ENCODE data around the gene SMYD3. TPM values are rescaled to one million over a fixed set of nuclear protein-coding genes. Genes with fewer than 3 reads are reported as not detected.

SMYD3 gene
- polyA plus RNA-seq, 1 experiment, result 39.9 TPM

DNA sequence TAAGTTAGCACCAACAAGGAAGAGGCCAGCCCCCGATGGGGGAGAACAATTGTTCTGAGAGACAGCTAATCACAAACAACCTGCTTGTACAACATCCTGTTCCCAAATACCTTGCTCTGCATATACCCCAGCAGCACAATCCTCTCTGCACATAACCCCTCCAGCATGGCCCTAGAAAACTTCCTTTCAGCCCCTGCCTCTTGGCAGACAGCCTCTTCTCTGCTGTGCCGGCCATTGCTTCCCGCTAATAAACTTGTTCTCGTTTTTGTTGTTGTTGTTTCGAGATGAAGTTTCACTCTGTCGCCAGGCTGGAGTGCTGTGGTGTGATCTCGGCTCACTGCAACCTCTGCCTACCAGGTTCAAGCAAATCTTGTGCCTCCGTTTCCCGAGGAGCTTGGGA is 392.7 kb downstream of the SMYD3 start:
- H3K9me3 ChIP-seq (ENCODE audit: control insufficient read depth, insufficient read depth, low read length), result peaks cover 4% of the 10 kb centered on the region
- ChIA-PET POLR2A (no interaction called here), CTCF (no interaction called here)
- no peak for DNase-seq (ENCODE audit: low read depth, low spot score)
- no peak overlapping the region for H3K4me3 ChIP-seq (ENCODE audit: low read depth, low read length)
- H3K27me3 ChIP-seq (ENCODE audit: control insufficient read depth, insufficient read depth, low read length), result no peaks in the 10 kb centered on the region
- no peak overlapping the region for H3K27ac ChIP-seq (ENCODE audit: low read depth, low read length)
- TF ChIP-seq CTCF (IDR thresholded peaks at IDR 0.05; ENCODE audit: low read depth, low read length), result no peak

GRCh38 chr1:246113555-246114095 is 393.5 kb downstream of the SMYD3 start:
- CTCF ChIA-PET, result no interaction called here
- POLR2A ChIA-PET, result no interaction called here
- no peak for DNase-seq (ENCODE audit: low read depth, low spot score)
- H3K9me3 ChIP-seq (ENCODE audit: control insufficient read depth, insufficient read depth, low read length), result peaks cover 4% of the 10 kb centered on the region
- H3K4me3 ChIP-seq (ENCODE audit: low read depth, low read length), result no peak overlapping the region
- no peaks in the 10 kb centered on the region for H3K27me3 ChIP-seq (ENCODE audit: control insufficient read depth, insufficient read depth, low read length)
- H3K27ac ChIP-seq (ENCODE audit: low read depth, low read length), result no peak overlapping the region
- no peak for TF ChIP-seq CTCF (IDR thresholded peaks at IDR 0.05; ENCODE audit: low read depth, low read length)

- DNase-seq (ENCODE audit: low read depth, low spot score), result no peak
- Histone ChIP-seq H3K27me3 (ENCODE audit: control insufficient read depth, insufficient read depth, low read length) (no peaks in the 10 kb centered on the region), H3K4me3 (ENCODE audit: low read depth, low read length) (no peak overlapping the region), H3K27ac (ENCODE audit: low read depth, low read length) (no peak overlapping the region), H3K9me3 (ENCODE audit: control insufficient read depth, insufficient read depth, low read length) (peaks cover 4% of the 10 kb centered on the region)
- ChIA-PET POLR2A (no interaction called here), CTCF (no interaction called here)
- TF ChIP-seq CTCF (IDR thresholded peaks at IDR 0.05; ENCODE audit: low read depth, low read length), result no peak
Measured at GRCh38 chr1:246111570-246111969, 395.5 kb downstream of the SMYD3 start.

GRCh38 chr1:246110343-246111219 is 396.5 kb downstream of the SMYD3 start:
- TF ChIP-seq CTCF (IDR thresholded peaks at IDR 0.05; ENCODE audit: low read depth, low read length), result no peak
- H3K27ac ChIP-seq (ENCODE audit: low read depth, low read length), result no peak overlapping the region
- CTCF ChIA-PET, result no interaction called here
- POLR2A ChIA-PET, result no interaction called here
- peak; percentile 10 for DNase-seq (ENCODE audit: low read depth, low spot score)
- H3K27me3 ChIP-seq (ENCODE audit: control insufficient read depth, insufficient read depth, low read length), result no peaks in the 10 kb centered on the region
- H3K9me3 ChIP-seq (ENCODE audit: control insufficient read depth, insufficient read depth, low read length), result peaks cover 4% of the 10 kb centered on the region
- no peak overlapping the region for H3K4me3 ChIP-seq (ENCODE audit: low read depth, low read length)

DNA sequence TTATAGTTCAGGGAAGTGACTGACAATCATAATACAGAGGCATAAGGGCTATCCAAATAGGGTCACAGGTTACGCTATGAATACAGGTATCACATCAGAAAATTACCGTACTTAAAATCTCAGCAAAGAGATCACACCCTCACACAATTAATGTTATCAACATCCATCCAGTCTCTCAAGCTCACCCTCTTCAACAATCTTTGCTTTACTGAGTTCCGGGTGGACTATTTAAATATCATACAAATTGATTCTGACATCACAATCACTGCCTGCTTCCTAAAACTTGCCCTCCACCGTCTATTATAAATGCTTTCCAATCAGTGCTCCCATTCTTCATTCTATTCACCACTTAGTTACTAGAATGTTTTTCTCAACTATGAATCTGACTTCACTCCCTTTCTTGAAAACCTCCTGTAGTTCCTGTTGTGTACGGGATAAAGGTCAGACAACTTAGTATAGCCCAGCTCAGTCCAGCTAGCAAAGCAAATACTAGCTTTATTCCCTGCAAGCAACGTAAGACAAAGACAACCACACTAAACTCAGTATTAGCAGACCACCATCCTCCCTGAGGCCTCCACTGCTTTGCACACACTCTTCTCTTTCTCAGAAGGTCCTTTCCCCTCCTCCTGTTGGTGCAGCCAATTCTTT is 398.7 kb downstream of the SMYD3 start:
- CTCF ChIA-PET, result interaction anchor here (1.0 kb wide), 1 partner anchor 343 kb away, joined by 3 read pairs; no protein-coding TSS in a partner anchor
- POLR2A ChIA-PET, result no interaction called here
- Histone ChIP-seq H3K27ac (ENCODE audit: low read depth, low read length) (no peak overlapping the region), H3K27me3 (ENCODE audit: control insufficient read depth, insufficient read depth, low read length) (no peaks in the 10 kb centered on the region), H3K4me3 (ENCODE audit: low read depth, low read length) (no peak overlapping the region), H3K9me3 (ENCODE audit: control insufficient read depth, insufficient read depth, low read length) (peaks cover 4% of the 10 kb centered on the region)
- no peak for TF ChIP-seq CTCF (IDR thresholded peaks at IDR 0.05; ENCODE audit: low read depth, low read length)
- no peak for DNase-seq (ENCODE audit: low read depth, low spot score)
